ENCODE measurements around the gene COL16A1.

COL16A1 gene

DNA sequence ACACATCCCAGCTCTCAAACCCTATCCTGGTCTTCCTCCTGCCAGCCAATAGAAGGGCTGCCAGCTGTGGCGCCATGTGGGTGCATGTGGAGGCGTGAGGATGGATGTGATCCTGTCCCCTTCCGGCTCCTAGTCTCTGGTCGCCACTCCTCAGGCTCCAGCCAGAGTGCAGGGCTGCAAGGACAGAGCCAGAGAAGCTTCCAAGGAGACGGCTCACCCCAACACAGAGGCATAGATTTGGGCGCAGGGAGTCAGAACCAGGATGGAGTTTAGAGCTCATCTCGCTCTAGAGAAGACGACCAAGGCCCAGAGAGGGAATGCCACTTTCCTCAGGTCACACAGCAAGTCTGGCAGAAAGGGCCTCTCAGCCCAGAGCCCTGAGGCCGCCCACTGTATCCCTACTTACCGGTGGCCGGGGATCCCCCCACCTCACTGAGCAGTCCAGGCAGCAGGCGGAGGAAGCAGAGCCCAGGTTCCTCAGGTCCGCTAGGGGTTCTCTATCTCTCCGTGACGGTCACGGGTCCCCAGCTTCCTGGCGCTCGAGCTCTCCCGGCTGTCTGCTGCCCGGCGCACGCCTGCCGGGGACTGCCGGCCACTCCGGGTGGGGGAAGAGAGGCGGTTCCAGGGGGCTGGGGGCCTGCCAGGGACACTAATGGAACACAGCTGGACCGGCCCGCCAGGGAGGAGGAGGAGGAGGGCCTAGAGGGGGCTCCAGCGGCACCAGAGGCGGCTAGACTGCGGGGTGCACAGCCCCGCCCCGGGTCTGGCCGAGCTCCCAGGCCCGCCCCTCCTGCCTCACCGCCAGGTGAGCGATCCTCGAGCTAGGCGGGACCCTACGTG, at the start of gene COL16A1:
COL16A1 (minus strand) TSS at position 587 of the 840 bp plus-strand sequence. CDS start 1,824 bp downstream, outside the sequence.
- no peak within 1 kb of the TSS for H3K4me3 ChIP-seq (ENCODE audit: low read length)
- H3K9ac ChIP-seq (ENCODE audit: low read length), result no peak within 1 kb of the TSS
- TF ChIP-seq CTCF (IDR thresholded peaks at IDR 0.05; ENCODE audit: low read length) (no peak), EZH2phosphoT487 (IDR thresholded peaks at IDR 0.05; ENCODE audit: low read length) (no peak), EZH2 (optimal IDR thresholded peaks at IDR 0.05; ENCODE audit: low read depth, low read length) (no peak)
- no peaks in the 10 kb centered on the region for H3K9me3 ChIP-seq (replicated peaks; ENCODE audit: insufficient read depth, low read length)
- no peaks in the 10 kb centered on the region for H3K36me3 ChIP-seq (replicated peaks; ENCODE audit: insufficient read depth, low read length)
- no peaks in the 10 kb centered on the region for H3K9me2 ChIP-seq (replicated peaks; ENCODE audit: insufficient read depth, low read length)
- no peak for DNase-seq
- no peaks in the 10 kb centered on the region for H3K4me1 ChIP-seq (ENCODE audit: low read length)
- H3F3A ChIP-seq (ENCODE audit: insufficient read depth, low read length), result no peaks in the 10 kb centered on the region
- H3K4me2 ChIP-seq (ENCODE audit: low read depth, low read length), result no peak within 1 kb of the TSS
- no peak within 1 kb of the TSS for H3K27ac ChIP-seq (ENCODE audit: low read length)
- H4K20me1 ChIP-seq (ENCODE audit: insufficient read depth, low read length), result no peaks in the 10 kb centered on the region
- no peaks in the 10 kb centered on the region for H3K79me2 ChIP-seq (ENCODE audit: low read length)
- no peak within 1 kb of the TSS for H2AFZ ChIP-seq (ENCODE audit: low read length)
- peaks cover 29% of the 10 kb centered on the region for H3K27me3 ChIP-seq (replicated peaks; ENCODE audit: insufficient read depth, low read length)

DNA sequence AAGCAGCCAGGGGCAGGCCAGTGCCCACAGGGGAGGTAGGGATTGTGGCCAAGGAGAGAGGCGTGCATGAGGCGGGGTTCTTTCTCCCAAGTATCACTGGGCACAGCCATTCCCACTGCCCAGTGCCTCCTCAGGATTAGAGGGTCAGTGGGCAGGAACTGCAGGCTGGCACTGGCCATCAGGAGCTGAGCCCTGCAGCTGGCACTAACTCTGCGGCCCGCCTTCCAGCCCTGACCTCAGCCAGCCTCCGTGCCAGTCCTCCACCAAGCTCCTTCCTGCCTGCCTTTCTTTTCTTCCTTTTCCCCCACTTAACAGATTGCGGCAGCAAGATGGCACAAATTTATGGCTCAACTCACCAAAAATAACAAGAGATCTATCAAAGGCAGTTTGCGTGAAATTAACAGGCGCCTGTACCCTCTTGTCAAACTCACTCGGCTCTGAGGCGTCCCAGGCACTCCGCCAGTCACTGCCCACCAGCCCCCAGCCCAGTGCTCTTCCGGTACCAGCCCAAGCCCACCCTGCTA, 49.2 kb upstream of the COL16A1 start:
- Histone ChIP-seq H3K9ac (ENCODE audit: low read length) (no peak overlapping the region), H3K9me3 (replicated peaks; ENCODE audit: insufficient read depth, low read length) (no peaks in the 10 kb centered on the region), H3F3A (ENCODE audit: insufficient read depth, low read length) (no peaks in the 10 kb centered on the region), H3K36me3 (replicated peaks; ENCODE audit: insufficient read depth, low read length) (no peaks in the 10 kb centered on the region), H3K79me2 (ENCODE audit: low read length) (no peaks in the 10 kb centered on the region), H3K27ac (ENCODE audit: low read length) (no peak overlapping the region), H3K4me3 (ENCODE audit: low read length) (no peak overlapping the region), H2AFZ (ENCODE audit: low read length) (no peak overlapping the region), H3K4me2 (ENCODE audit: low read depth, low read length) (no peak overlapping the region), H4K20me1 (ENCODE audit: insufficient read depth, low read length) (no peaks in the 10 kb centered on the region), H3K9me2 (replicated peaks; ENCODE audit: insufficient read depth, low read length) (no peaks in the 10 kb centered on the region), H3K27me3 (replicated peaks; ENCODE audit: insufficient read depth, low read length) (no peaks in the 10 kb centered on the region), H3K4me1 (ENCODE audit: low read length) (no peaks in the 10 kb centered on the region)
- DNase-seq, result no peak
- TF ChIP-seq CTCF (IDR thresholded peaks at IDR 0.05; ENCODE audit: low read length), result no peak
- no peak for TF ChIP-seq EZH2phosphoT487 (IDR thresholded peaks at IDR 0.05; ENCODE audit: low read length)
- TF ChIP-seq EZH2 (optimal IDR thresholded peaks at IDR 0.05; ENCODE audit: low read depth, low read length), result no peak

DNA sequence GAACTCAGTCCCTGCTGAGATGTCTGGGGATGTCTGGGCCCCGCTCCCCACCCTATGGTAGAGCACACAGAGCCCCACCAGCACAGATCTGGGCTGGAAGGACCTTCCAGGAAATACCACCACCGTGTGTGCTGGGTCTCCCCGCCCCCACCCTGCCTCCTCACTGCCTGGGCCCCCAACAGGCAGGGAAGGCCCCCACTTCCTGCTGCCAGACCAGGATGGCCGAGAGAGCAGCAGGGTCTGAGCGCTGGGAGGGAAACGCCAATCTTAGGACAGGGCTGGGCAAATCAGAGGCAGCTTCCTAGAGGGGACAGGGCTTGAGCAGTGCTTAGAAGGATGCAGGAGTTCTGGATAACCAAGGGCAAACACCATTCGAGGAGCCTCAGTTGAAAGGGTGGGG, 48.4 kb upstream of the COL16A1 start:
- Histone ChIP-seq H3K79me2 (ENCODE audit: low read length) (no peaks in the 10 kb centered on the region), H3K4me3 (ENCODE audit: low read length) (no peak overlapping the region), H3K27me3 (replicated peaks; ENCODE audit: insufficient read depth, low read length) (no peaks in the 10 kb centered on the region), H3K9me3 (replicated peaks; ENCODE audit: insufficient read depth, low read length) (no peaks in the 10 kb centered on the region), H3F3A (ENCODE audit: insufficient read depth, low read length) (no peaks in the 10 kb centered on the region), H2AFZ (ENCODE audit: low read length) (no peak overlapping the region), H3K27ac (ENCODE audit: low read length) (no peak overlapping the region), H3K9ac (ENCODE audit: low read length) (no peak overlapping the region), H4K20me1 (ENCODE audit: insufficient read depth, low read length) (no peaks in the 10 kb centered on the region), H3K36me3 (replicated peaks; ENCODE audit: insufficient read depth, low read length) (no peaks in the 10 kb centered on the region), H3K9me2 (replicated peaks; ENCODE audit: insufficient read depth, low read length) (no peaks in the 10 kb centered on the region), H3K4me2 (ENCODE audit: low read depth, low read length) (no peak overlapping the region), H3K4me1 (ENCODE audit: low read length) (no peaks in the 10 kb centered on the region)
- no peak for DNase-seq
- TF ChIP-seq EZH2 (optimal IDR thresholded peaks at IDR 0.05; ENCODE audit: low read depth, low read length), result no peak

GRCh38 chr1:31751822-31752241, 48.0 kb upstream of the COL16A1 start:
- no peak overlapping the region for H3K27ac ChIP-seq (ENCODE audit: low read length)
- H3K27me3 ChIP-seq (replicated peaks; ENCODE audit: insufficient read depth, low read length), result no peaks in the 10 kb centered on the region
- no peak overlapping the region for H2AFZ ChIP-seq (ENCODE audit: low read length)
- no peaks in the 10 kb centered on the region for H3K9me3 ChIP-seq (replicated peaks; ENCODE audit: insufficient read depth, low read length)
- no peak for DNase-seq
- TF ChIP-seq EZH2phosphoT487 (IDR thresholded peaks at IDR 0.05; ENCODE audit: low read length) (no peak), CTCF (IDR thresholded peaks at IDR 0.05; ENCODE audit: low read length) (no peak), EZH2 (optimal IDR thresholded peaks at IDR 0.05; ENCODE audit: low read depth, low read length) (no peak)
- no peak overlapping the region for H3K9ac ChIP-seq (ENCODE audit: low read length)
- no peak overlapping the region for H3K4me3 ChIP-seq (ENCODE audit: low read length)
- no peaks in the 10 kb centered on the region for H3K79me2 ChIP-seq (ENCODE audit: low read length)
- no peaks in the 10 kb centered on the region for H3K36me3 ChIP-seq (replicated peaks; ENCODE audit: insufficient read depth, low read length)
- no peaks in the 10 kb centered on the region for H3K9me2 ChIP-seq (replicated peaks; ENCODE audit: insufficient read depth, low read length)
- H3K4me1 ChIP-seq (ENCODE audit: low read length), result no peaks in the 10 kb centered on the region
- no peaks in the 10 kb centered on the region for H4K20me1 ChIP-seq (ENCODE audit: insufficient read depth, low read length)
- H3K4me2 ChIP-seq (ENCODE audit: low read depth, low read length), result no peak overlapping the region
- H3F3A ChIP-seq (ENCODE audit: insufficient read depth, low read length), result no peaks in the 10 kb centered on the region

Measured in MM.1S (cell line).